Stimulated activated effector memory CD8-positive, alpha-beta T cell treated with anti-CD3 and anti-CD28 coated beads, Interleukin-12 subunit alpha, Interleukin-12 subunit beta, amount 100 ng/mL, for 72 hours (primary cell): ENCODE results near the gene CCDC116.
"Not testable (repeated sequence)": the region's sequence is repeated elsewhere in the genome, so short reads cannot be mapped to it uniquely, and the experiment has no call there.

Experiments
- ATAC-seq: fragments of 150-1000 bp; cut with Tn5 transposase; 2 replicates; pipeline ENCODE4 v1.10.0; 2021
- DNase-seq, 2 donors: peaks; one replicate each; pipeline ENCODE4 v3.0.0; 2021 to 2022; ENCODE audit warnings: low spot score in 2 of 2
- H3K27ac Mint-ChIP-seq: one replicate; pipeline ENCODE4 v1.8.0; 2022; ENCODE audit warnings: mild to moderate bottlenecking, mixed read lengths
- H3K36me3 Mint-ChIP-seq: one replicate; pipeline ENCODE4 v1.8.0; 2022; ENCODE audit warnings: mild to moderate bottlenecking, mixed read lengths
- H3K4me1 Mint-ChIP-seq: one replicate; pipeline ENCODE4 v1.8.0; 2022; ENCODE audit warnings: mixed read lengths
- H3K4me3 Mint-ChIP-seq: one replicate; pipeline ENCODE4 v1.8.0; 2022; ENCODE audit warnings: mild to moderate bottlenecking, mixed read lengths
- H3K9me3 Mint-ChIP-seq: one replicate; pipeline ENCODE4 v1.8.0; 2022; ENCODE audit warnings: mixed read lengths

The CCDC116 gene

GRCh38 chr22:21632237-21632895 is at the start of gene CCDC116:
Gene CCDC116, plus strand, starts transcription at chr22:21632760. Its CDS starts 422 bp downstream, at chr22:21633182.
- Mint-ChIP-seq H3K4me3 (peak within 1 kb of the TSS; percentile 30), H3K27ac (no peak within 1 kb of the TSS)
- peak; percentile 59 to 82 for DNase-seq

DNA sequence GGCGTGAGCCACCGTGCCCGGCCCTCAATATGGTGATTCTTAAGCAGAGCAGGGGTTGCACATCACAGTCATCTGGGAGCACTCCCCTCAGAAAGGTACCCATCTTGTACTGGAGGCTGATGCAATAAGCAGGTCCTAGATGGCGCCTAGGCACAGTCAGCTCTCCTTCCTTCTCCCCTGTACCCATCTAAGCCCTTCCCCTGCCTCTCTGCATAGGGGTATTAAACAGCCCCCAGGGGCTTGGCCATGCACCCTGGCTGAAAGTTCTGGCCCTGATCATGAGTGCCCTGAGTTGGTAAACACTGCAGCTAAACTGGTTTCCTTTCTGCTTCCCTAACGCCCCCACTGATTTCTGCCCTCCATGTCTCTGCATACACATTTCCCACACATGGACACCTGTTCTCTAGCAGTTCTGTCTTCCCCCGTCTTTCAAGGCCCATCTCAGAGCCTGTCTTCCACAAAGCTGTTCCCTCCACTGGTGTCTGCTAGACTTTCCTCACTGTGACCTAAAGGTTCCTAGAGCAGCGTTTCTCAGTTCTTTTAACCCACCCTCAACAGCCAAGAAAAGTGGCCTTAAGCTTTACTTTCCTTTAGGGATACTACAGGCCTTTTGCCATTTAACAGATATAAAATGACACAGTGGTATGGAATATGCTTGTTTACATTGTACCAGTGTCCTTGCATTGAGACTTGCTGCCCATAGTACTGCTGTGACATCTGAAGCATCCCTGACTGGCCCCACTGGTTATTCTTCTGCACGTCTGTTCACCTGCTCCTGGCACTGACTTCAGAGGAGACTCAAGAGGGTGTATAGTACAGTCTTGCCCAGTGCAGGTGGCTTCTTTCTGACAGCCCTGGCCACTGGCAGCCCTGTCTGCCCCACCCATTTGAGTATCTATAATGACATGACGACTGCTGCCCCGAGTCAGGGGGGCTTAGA is 49.5 kb upstream of the CCDC116 start:
- ATAC-seq, result no peak
- H3K4me3 Mint-ChIP-seq, result no peak overlapping the region
- peaks cover 43% of the 10 kb centered on the region for H3K36me3 Mint-ChIP-seq
- peaks cover 54% of the 10 kb centered on the region for H3K4me1 Mint-ChIP-seq
- no peaks in the 10 kb centered on the region for H3K9me3 Mint-ChIP-seq
- no peak for DNase-seq
- peak overlapping the region; percentile 81 for H3K27ac Mint-ChIP-seq

More at GRCh38 chr22:21632237-21632895, at the start of gene CCDC116:
- Mint-ChIP-seq H3K9me3 (no peaks in the 10 kb centered on the region), H3K36me3 (peaks cover 20% of the 10 kb centered on the region), H3K4me1 (peaks cover 37% of the 10 kb centered on the region)
- peak; percentile 58 for ATAC-seq

DNA sequence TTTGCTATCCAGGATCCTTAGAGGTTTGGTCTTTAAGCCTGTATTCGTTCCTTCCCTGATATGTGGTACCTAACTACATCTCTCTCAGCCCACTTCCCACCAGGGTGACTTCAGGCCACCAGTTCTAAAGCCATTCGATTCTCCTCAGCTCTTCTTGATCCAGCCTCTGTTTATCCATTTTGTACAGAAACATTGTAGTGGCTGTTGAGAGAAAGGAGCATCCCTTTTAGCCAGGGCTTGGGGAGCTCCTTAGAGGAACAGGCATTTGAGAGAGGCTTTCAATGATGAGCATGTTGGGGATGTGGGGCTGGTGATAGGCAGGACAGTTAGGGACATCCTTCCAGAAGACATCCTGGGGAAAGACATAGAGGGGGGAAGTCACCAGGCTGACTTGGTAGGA is 47.2 kb upstream of the CCDC116 start:
- H3K27ac Mint-ChIP-seq, result no peak overlapping the region
- no peak overlapping the region for H3K4me3 Mint-ChIP-seq
- no peak for ATAC-seq
- H3K36me3 Mint-ChIP-seq, result peaks cover 41% of the 10 kb centered on the region
- DNase-seq, result no peak
- no peaks in the 10 kb centered on the region for H3K9me3 Mint-ChIP-seq
- peaks cover 45% of the 10 kb centered on the region for H3K4me1 Mint-ChIP-seq

DNA sequence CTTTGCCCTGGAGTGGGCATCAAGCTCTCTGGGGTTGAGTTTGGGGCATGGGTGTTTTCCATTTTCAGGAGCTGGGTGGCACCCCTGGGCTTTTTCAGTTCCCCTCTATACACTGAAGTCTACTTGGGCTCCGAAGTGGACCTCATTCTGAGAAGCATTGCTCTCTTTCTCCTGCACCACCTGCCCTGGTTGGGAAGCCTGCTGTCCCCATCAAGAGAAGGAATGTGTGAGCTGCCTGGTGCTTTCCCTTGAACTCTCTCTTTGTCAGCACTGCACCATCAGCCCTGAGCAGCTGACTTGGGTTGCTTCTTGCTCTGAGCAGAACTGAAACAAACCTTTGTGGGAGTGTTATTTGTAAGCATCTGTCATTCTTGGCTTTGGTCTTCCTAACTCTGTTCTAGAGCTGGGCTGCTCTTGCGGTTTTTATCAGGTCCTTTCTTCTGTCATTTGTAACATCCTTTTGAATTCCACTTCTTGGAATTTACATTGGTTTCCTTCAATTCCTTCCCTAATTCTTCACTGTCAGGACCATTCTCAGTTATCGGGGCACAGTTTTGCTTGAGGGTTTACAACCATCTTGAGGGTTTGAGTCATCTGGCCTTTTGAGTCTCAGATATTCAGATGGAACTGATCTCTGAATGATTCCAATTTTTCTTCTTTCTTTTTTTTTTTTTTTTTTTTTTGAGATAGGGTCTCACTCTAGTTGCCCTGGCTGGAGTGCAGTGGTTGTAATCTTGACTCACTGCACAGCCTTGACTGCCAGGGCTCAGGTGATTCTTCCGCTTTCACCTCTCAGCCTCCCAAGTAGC is 44.6 kb upstream of the CCDC116 start:
- Mint-ChIP-seq H3K4me3 (peak overlapping the region; percentile 33), H3K36me3 (peaks cover 56% of the 10 kb centered on the region), H3K9me3 (no peaks in the 10 kb centered on the region), H3K4me1 (peaks cover 56% of the 10 kb centered on the region), H3K27ac (peak overlapping the region; percentile 63)
- DNase-seq (peak; percentile 37 to 75), ATAC-seq (peak; percentile 98)

GRCh38 chr22:21589396-21589795 is 43.2 kb upstream of the CCDC116 start:
- Mint-ChIP-seq H3K9me3 (no peaks in the 10 kb centered on the region), H3K4me1 (peaks cover 62% of the 10 kb centered on the region), H3K36me3 (peaks cover 61% of the 10 kb centered on the region), H3K27ac (no peak overlapping the region), H3K4me3 (no peak overlapping the region)
- no peak for DNase-seq
- ATAC-seq, result no peak

DNA sequence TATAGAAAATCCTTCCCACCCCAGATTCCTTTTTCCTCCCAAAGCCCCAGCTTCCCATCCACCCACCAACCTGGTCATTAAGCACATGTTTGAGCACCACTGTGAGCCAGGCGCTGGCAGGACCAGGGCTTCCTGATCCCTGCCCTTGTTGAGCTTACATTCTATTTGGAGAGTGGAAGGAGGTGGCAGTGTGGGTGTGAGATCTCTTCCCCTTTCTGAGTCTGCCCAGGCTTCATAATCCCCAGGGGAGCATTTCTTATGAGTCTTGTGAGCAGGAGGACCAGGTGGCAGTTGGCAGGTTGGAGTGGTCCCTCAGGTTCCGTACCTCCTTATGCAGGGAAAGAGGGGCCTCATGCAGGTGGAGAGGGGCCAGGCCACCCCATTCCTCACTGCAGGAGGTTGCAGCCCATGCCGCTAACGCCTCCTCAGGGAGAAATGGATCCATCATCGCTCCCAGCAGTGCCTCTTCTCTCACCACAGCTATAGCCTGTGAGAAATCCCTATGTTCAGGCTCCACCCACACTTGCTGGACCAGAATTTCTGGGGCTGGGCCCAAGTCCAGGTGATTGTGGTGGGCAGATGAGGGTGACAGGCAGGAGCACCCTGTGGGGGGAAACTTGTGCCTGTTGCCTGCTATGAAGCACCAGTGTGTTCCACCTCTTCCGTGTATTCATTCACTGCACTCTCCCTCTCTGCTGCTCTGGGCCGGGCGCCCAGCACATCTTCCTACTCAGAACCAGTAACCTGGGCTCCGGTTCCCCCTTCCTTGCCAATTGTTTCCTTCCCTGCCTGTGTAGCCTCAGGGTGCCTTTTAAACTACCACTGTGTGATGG is 41.5 kb upstream of the CCDC116 start:
- DNase-seq, result no peak
- Mint-ChIP-seq H3K27ac (peak overlapping the region; percentile 74), H3K9me3 (no peaks in the 10 kb centered on the region), H3K4me1 (peaks cover 67% of the 10 kb centered on the region), H3K4me3 (no peak overlapping the region), H3K36me3 (peaks cover 61% of the 10 kb centered on the region)
- no peak for ATAC-seq

- Mint-ChIP-seq H3K9me3 (no peaks in the 10 kb centered on the region), H3K36me3 (peaks cover 62% of the 10 kb centered on the region), H3K27ac (peak overlapping the region; percentile 74), H3K4me3 (no peak overlapping the region), H3K4me1 (peaks cover 67% of the 10 kb centered on the region)
- ATAC-seq (no peak), DNase-seq (no peak)
These were observed 40.9 kb upstream of the CCDC116 start for GRCh38 chr22:21591695-21592094.

DNA sequence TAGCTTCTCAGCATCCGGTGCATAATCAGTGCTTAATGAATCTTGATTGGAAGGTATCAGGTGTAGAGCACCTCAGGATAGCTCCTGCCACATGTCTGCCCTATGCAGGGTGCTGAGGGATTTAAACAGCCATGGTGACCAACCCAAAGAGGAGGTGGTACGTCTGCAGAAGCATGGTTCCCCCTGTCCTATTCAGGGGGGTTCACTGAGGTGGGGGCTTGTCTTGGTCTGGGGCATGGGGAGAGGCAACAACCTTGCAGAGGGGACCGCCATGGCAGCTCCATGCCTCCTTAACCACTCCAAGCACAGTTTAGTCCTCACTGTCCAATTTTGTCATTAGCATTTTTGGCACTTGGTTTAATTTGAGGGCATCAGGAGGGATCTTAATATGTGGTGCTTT is 40.1 kb upstream of the CCDC116 start:
- H3K4me1 Mint-ChIP-seq, result peaks cover 65% of the 10 kb centered on the region
- DNase-seq (no peak), ATAC-seq (no peak)
- peak overlapping the region; percentile 75 for H3K27ac Mint-ChIP-seq
- peaks cover 69% of the 10 kb centered on the region for H3K36me3 Mint-ChIP-seq
- H3K4me3 Mint-ChIP-seq, result no peak overlapping the region
- no peaks in the 10 kb centered on the region for H3K9me3 Mint-ChIP-seq

- Mint-ChIP-seq H3K27ac (peak overlapping the region; percentile 75), H3K9me3 (no peaks in the 10 kb centered on the region), H3K4me1 (peaks cover 54% of the 10 kb centered on the region), H3K36me3 (peaks cover 81% of the 10 kb centered on the region), H3K4me3 (no peak overlapping the region)
- DNase-seq, result no peak
- ATAC-seq, result no peak
These were observed 38.9 kb upstream of the CCDC116 start for GRCh38 chr22:21593406-21594232.

GRCh38 chr22:21594865-21595452 is 37.6 kb upstream of the CCDC116 start:
- Mint-ChIP-seq H3K4me3 (no peak overlapping the region), H3K4me1 (peaks cover 61% of the 10 kb centered on the region)

GRCh38 chr22:21596356-21597135 is 36.0 kb upstream of the CCDC116 start:
- H3K4me3 Mint-ChIP-seq, DNase-seq, H3K9me3 Mint-ChIP-seq, H3K27ac Mint-ChIP-seq, ATAC-seq: not testable (repeated sequence)
- Mint-ChIP-seq H3K4me1 (peaks cover 48% of the 10 kb centered on the region), H3K36me3 (peaks cover 74% of the 10 kb centered on the region)

More at GRCh38 chr22:21594865-21595452, 37.6 kb upstream of the CCDC116 start:
- Mint-ChIP-seq H3K36me3 (peaks cover 88% of the 10 kb centered on the region), H3K9me3 (no peaks in the 10 kb centered on the region), H3K27ac (peak overlapping the region; percentile 75)
- no peak for ATAC-seq
- no peak for DNase-seq

DNA sequence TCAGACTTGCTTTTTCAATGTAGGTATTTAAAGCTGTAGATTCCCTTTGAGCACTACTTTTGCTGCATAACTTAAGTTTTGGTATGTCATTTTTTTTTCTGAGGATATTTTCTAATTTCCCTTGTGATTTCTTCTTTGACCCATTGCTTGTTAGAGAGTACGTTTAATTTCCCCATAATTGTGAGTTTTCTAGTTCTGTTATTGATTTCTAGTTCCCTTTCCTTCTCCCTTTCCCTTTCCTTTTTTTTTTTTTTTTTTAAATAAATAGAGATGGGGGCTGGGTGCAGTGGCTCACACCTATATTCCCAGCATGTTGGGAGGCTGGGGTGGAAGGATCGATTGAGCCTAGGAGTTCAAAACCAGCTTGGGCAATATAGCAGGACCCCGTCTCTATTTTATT is 34.3 kb upstream of the CCDC116 start:
- DNase-seq, result no peak
- H3K27ac Mint-ChIP-seq, result no peak overlapping the region
- peaks cover 50% of the 10 kb centered on the region for H3K4me1 Mint-ChIP-seq
- peaks cover 76% of the 10 kb centered on the region for H3K36me3 Mint-ChIP-seq
- no peaks in the 10 kb centered on the region for H3K9me3 Mint-ChIP-seq
- no peak overlapping the region for H3K4me3 Mint-ChIP-seq
- ATAC-seq, result no peak
